Measurements from ENCODE around the gene EMC8.

- TF ChIP-seq POLR2A (IDR thresholded peaks at IDR 0.05; ENCODE audit: low read length) (no peak), GATA1 (IDR thresholded peaks at IDR 0.05; ENCODE audit: low read depth, low read length) (no peak)
These were observed 17.5 kb downstream of the EMC8 start for GRCh38 chr16:85781695-85782370.
